GM19240 (cell line): ENCODE data around the gene KIF1A.
"Not testable (repeated sequence)": the region's sequence is repeated elsewhere in the genome, so short reads cannot be mapped to it uniquely, and the experiment has no call there.

Experiments
- DNase-seq: peaks from one replicate; pipeline ENCODE4 v3.0.0; 2011; ENCODE audit warnings: low spot score; ENCODE audit not compliant: insufficient read length

The KIF1A gene

GRCh38 chr2:240848900-240849680 lies 29.1 kb upstream of the KIF1A start:
- DNase-seq, result no peak

- DNase-seq, result no peak
Measured at GRCh38 chr2:240847817-240848216, 27.8 kb upstream of the KIF1A start.

GRCh38 chr2:240846873-240847595 lies 27.0 kb upstream of the KIF1A start:
- DNase-seq, result no peak

- DNase-seq, result not testable (repeated sequence)
Measured at GRCh38 chr2:240846309-240846708, 26.3 kb upstream of the KIF1A start.

GRCh38 chr2:240840435-240841060 lies 20.5 kb upstream of the KIF1A start:
- DNase-seq, result no peak

GRCh38 chr2:240839152-240840143 lies 19.4 kb upstream of the KIF1A start:
- no peak for DNase-seq

GRCh38 chr2:240837621-240838020 lies 17.6 kb upstream of the KIF1A start:
- no peak for DNase-seq

- no peak for DNase-seq
Measured at GRCh38 chr2:240836781-240837467, 16.9 kb upstream of the KIF1A start.

GRCh38 chr2:240835528-240835927 lies 15.5 kb upstream of the KIF1A start:
- no peak for DNase-seq

- DNase-seq, result no peak
Measured at GRCh38 chr2:240834377-240834975, 14.5 kb upstream of the KIF1A start.

- DNase-seq, result no peak
Measured at GRCh38 chr2:240833724-240834285, 13.8 kb upstream of the KIF1A start.

GRCh38 chr2:240832921-240833494 lies 13.0 kb upstream of the KIF1A start:
- DNase-seq, result no peak

GRCh38 chr2:240832205-240832727 lies 12.2 kb upstream of the KIF1A start:
- DNase-seq, result peak; percentile 88

GRCh38 chr2:240831594-240832204 lies 11.7 kb upstream of the KIF1A start:
- DNase-seq, result no peak

- DNase-seq, result no peak
Measured at GRCh38 chr2:240825476-240825875, 5.5 kb upstream of the KIF1A start.

GRCh38 chr2:240823449-240824336 lies 3.7 kb upstream of the KIF1A start:
- no peak for DNase-seq

- DNase-seq, result no peak
Measured at GRCh38 chr2:240822280-240822847, 2.3 kb upstream of the KIF1A start.
